T-helper 17 cell (primary cell): Measurements from ENCODE around the gene WNT6. TPM values are rescaled to one million over a fixed set of nuclear protein-coding genes. Genes with fewer than 3 reads are reported as not detected.

Experiments
- ATAC-seq: fragments of 150-1000 bp; cut with Tn5 transposase; 2 replicates; pipeline ENCODE4 v1.10.0; 2021; ENCODE audit warnings: mild to moderate bottlenecking, moderate library complexity
- DNase-seq, 3 donors: peaks; one replicate each; pipeline versions ENCODE4 v3.0.0 to v3.0.0-alpha.2; 2020 to 2021
- H3K9me3 ChIP-seq: one replicate; pipeline ENCODE4 v1.7.0; 2013; ENCODE audit warnings: low read length, mild to moderate bottlenecking; ENCODE audit not compliant: control insufficient read depth, poor library complexity, severe bottlenecking
- H3K27ac Mint-ChIP-seq: one replicate; pipeline ENCODE4 v1.8.0; 2022; ENCODE audit warnings: mild to moderate bottlenecking, moderate library complexity, mixed read lengths
- H3K27me3 Mint-ChIP-seq: one replicate; pipeline ENCODE4 v1.8.0; 2022; ENCODE audit warnings: mixed read lengths
- H3K36me3 Mint-ChIP-seq: one replicate; pipeline ENCODE4 v1.8.0; 2022; ENCODE audit warnings: low read depth, mixed read lengths
- H3K4me1 Mint-ChIP-seq: one replicate; pipeline ENCODE4 v1.8.0; 2022; ENCODE audit warnings: mild to moderate bottlenecking, mixed read lengths
- H3K4me3 Mint-ChIP-seq: one replicate; pipeline ENCODE4 v1.8.0; 2022; ENCODE audit warnings: mild to moderate bottlenecking, moderate library complexity, mixed read lengths
- total RNA-seq, 4 donors: library from RNA in 2 of 4; stranded (reverse) in 2 of 4; gene quantifications; one replicate each; pipeline ENCODE4 v1.2.3 and lab custom pipeline; 2022 to 2026

Gene WNT6
- total RNA-seq, 2 donors from 2014 or later, result not detected

GRCh38 chr2:218822622-218823021, 37.0 kb upstream of the WNT6 start:
- H3K4me1 Mint-ChIP-seq, result peaks cover 1% of the 10 kb centered on the region
- H3K9me3 ChIP-seq, result no peaks in the 10 kb centered on the region
- no peak overlapping the region for H3K4me3 Mint-ChIP-seq
- H3K27me3 Mint-ChIP-seq, result peaks cover 46% of the 10 kb centered on the region
- H3K27ac Mint-ChIP-seq, result no peak overlapping the region
- DNase-seq (no peak), ATAC-seq (no peak)
- H3K36me3 Mint-ChIP-seq, result no peaks in the 10 kb centered on the region

- no peaks in the 10 kb centered on the region for H3K36me3 Mint-ChIP-seq
- peaks cover 2% of the 10 kb centered on the region for H3K4me1 Mint-ChIP-seq
- H3K4me3 Mint-ChIP-seq, result no peak overlapping the region
- H3K27me3 Mint-ChIP-seq, result peaks cover 39% of the 10 kb centered on the region
- H3K27ac Mint-ChIP-seq, result no peak overlapping the region
- ATAC-seq, result no peak
- DNase-seq, result no peak
- H3K9me3 ChIP-seq, result no peaks in the 10 kb centered on the region
Measured at GRCh38 chr2:218823196-218823855, 36.3 kb upstream of the WNT6 start.

- Mint-ChIP-seq H3K27ac (no peak overlapping the region), H3K4me3 (no peak overlapping the region), H3K27me3 (peaks cover 37% of the 10 kb centered on the region), H3K4me1 (peaks cover 2% of the 10 kb centered on the region), H3K36me3 (no peaks in the 10 kb centered on the region)
- DNase-seq (no peak), ATAC-seq (no peak)
- H3K9me3 ChIP-seq, result no peaks in the 10 kb centered on the region
Measured at GRCh38 chr2:218824004-218824403, 35.6 kb upstream of the WNT6 start.

- H3K36me3 Mint-ChIP-seq, result peaks cover 2% of the 10 kb centered on the region
- no peak for ATAC-seq
- no peak overlapping the region for H3K4me3 Mint-ChIP-seq
- peaks cover 2% of the 10 kb centered on the region for H3K4me1 Mint-ChIP-seq
- no peak for DNase-seq
- no peak overlapping the region for H3K27ac Mint-ChIP-seq
- no peaks in the 10 kb centered on the region for H3K9me3 ChIP-seq
- peaks cover 40% of the 10 kb centered on the region for H3K27me3 Mint-ChIP-seq
Measured at GRCh38 chr2:218826791-218827190, 32.8 kb upstream of the WNT6 start.

GRCh38 chr2:218827701-218828476, 31.7 kb upstream of the WNT6 start:
- no peak for DNase-seq
- H3K9me3 ChIP-seq, result no peaks in the 10 kb centered on the region
- Mint-ChIP-seq H3K27ac (no peak overlapping the region), H3K4me1 (peaks cover 2% of the 10 kb centered on the region), H3K36me3 (peaks cover 5% of the 10 kb centered on the region), H3K4me3 (no peak overlapping the region), H3K27me3 (peaks cover 45% of the 10 kb centered on the region)
- ATAC-seq, result no peak

GRCh38 chr2:218828477-218828778, 31.2 kb upstream of the WNT6 start:
- H3K4me3 Mint-ChIP-seq, result no peak overlapping the region
- H3K4me1 Mint-ChIP-seq, result peaks cover 5% of the 10 kb centered on the region
- no peak overlapping the region for H3K27ac Mint-ChIP-seq
- no peaks in the 10 kb centered on the region for H3K9me3 ChIP-seq
- peaks cover 45% of the 10 kb centered on the region for H3K27me3 Mint-ChIP-seq
- no peak for DNase-seq
- H3K36me3 Mint-ChIP-seq, result peaks cover 5% of the 10 kb centered on the region
- no peak for ATAC-seq

GRCh38 chr2:218829868-218830451, 29.6 kb upstream of the WNT6 start:
- Mint-ChIP-seq H3K27me3 (peaks cover 49% of the 10 kb centered on the region), H3K36me3 (peaks cover 5% of the 10 kb centered on the region), H3K4me3 (no peak overlapping the region), H3K4me1 (peaks cover 5% of the 10 kb centered on the region), H3K27ac (no peak overlapping the region)
- no peaks in the 10 kb centered on the region for H3K9me3 ChIP-seq
- no peak for DNase-seq
- no peak for ATAC-seq

GRCh38 chr2:218830526-218831306, 28.9 kb upstream of the WNT6 start:
- Mint-ChIP-seq H3K27ac (no peak overlapping the region), H3K4me3 (no peak overlapping the region), H3K4me1 (peaks cover 5% of the 10 kb centered on the region), H3K27me3 (peaks cover 50% of the 10 kb centered on the region), H3K36me3 (peaks cover 5% of the 10 kb centered on the region)
- no peak for ATAC-seq
- no peaks in the 10 kb centered on the region for H3K9me3 ChIP-seq
- DNase-seq, result no peak

- Mint-ChIP-seq H3K36me3 (peaks cover 5% of the 10 kb centered on the region), H3K27ac (no peak within 1 kb of the TSS), H3K27me3 (peaks cover 50% of the 10 kb centered on the region)
Measured at GRCh38 chr2:218831378-218831990, 28.1 kb upstream of the WNT6 start, which contains the start of gene PRKAG3. Gene PRKAG3 (minus strand): TSS chr2:218831803.

GRCh38 chr2:218832081-218832480, 27.5 kb upstream of the WNT6 start:
- Mint-ChIP-seq H3K27me3 (peaks cover 50% of the 10 kb centered on the region), H3K4me1 (peaks cover 5% of the 10 kb centered on the region), H3K36me3 (peaks cover 5% of the 10 kb centered on the region), H3K4me3 (no peak overlapping the region), H3K27ac (no peak overlapping the region)
- no peak for DNase-seq
- ATAC-seq, result no peak
- H3K9me3 ChIP-seq, result no peaks in the 10 kb centered on the region

More at GRCh38 chr2:218831378-218831990, 28.1 kb upstream of the WNT6 start, which contains the start of gene PRKAG3:
- H3K4me3 Mint-ChIP-seq, result no peak within 1 kb of the TSS
- H3K9me3 ChIP-seq, result no peaks in the 10 kb centered on the region
- ATAC-seq, result no peak
- DNase-seq, result no peak
- H3K4me1 Mint-ChIP-seq, result peaks cover 5% of the 10 kb centered on the region

- H3K9me3 ChIP-seq, result no peaks in the 10 kb centered on the region
- H3K4me1 Mint-ChIP-seq, result peaks cover 4% of the 10 kb centered on the region
- peaks cover 5% of the 10 kb centered on the region for H3K36me3 Mint-ChIP-seq
- H3K4me3 Mint-ChIP-seq, result no peak overlapping the region
- peaks cover 50% of the 10 kb centered on the region for H3K27me3 Mint-ChIP-seq
- DNase-seq, result no peak
- no peak overlapping the region for H3K27ac Mint-ChIP-seq
- no peak for ATAC-seq
Measured at GRCh38 chr2:218832520-218832919, 27.1 kb upstream of the WNT6 start.

DNA sequence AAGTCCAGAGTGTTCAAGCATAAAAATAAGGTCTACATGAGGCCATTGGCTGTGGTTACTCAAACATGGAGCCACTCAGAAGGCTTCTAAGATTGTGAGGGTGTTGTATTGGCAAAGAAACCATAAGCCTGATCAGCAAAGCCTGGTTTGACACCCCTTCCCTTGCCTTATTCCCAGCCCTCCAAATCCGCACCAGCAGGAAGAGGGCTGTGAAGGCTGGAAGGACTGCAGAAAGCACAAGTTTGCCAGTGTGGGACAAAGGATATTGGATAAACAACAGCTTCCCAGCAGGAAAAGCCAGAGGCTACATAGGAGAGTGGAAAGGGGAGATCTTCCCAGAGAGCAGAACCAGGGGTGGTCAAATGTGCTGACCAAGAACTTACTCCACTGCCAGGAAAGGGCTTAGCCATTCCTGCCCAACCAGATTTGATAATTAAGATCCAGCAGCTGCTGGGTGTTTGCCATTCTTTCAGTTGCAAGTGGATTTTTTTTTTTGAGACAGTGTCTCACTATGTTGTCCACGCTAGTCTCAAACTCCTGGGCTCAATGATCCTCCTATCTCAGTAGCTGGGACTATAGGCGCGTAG, 26.5 kb upstream of the WNT6 start:
- Mint-ChIP-seq H3K27me3 (peaks cover 50% of the 10 kb centered on the region), H3K27ac (no peak overlapping the region), H3K36me3 (peaks cover 5% of the 10 kb centered on the region), H3K4me3 (no peak overlapping the region), H3K4me1 (peaks cover 2% of the 10 kb centered on the region)
- H3K9me3 ChIP-seq, result no peaks in the 10 kb centered on the region
- DNase-seq (no peak), ATAC-seq (no peak)
